Stimulated activated naive B cell treated with anti-CD40 and anti-IgM and Interleukin-4, amounts not matched to agents 10 μg/mL and 1 μg/mL and 100 μg/mL, for 72 hours (primary cell): ENCODE data around the gene PCGF2.
"Not testable (repeated sequence)": the region's sequence is repeated elsewhere in the genome, so short reads cannot be mapped to it uniquely, and the experiment has no call there.

Source experiments
- ATAC-seq, 2 donors: fragments of 150-1000 bp; cut with Tn5 transposase; replicated peaks; 2 replicates each; pipeline ENCODE4 v1.10.0; 2021; ENCODE audit warnings: moderate library complexity in 1 of 2
- DNase-seq: peaks from one replicate; pipeline ENCODE4 v3.0.0; 2021
- H3K27ac Mint-ChIP-seq: one replicate; pipeline ENCODE4 v1.8.0; 2022; ENCODE audit warnings: mild to moderate bottlenecking, mixed read lengths
- H3K27me3 Mint-ChIP-seq, 2 donors: one replicate each; pipeline ENCODE4 v1.8.0; 2022; ENCODE audit warnings: mixed read lengths in 2 of 2
- H3K36me3 Mint-ChIP-seq, 2 donors: one replicate each; pipeline ENCODE4 v1.8.0; 2022; ENCODE audit warnings: mixed read lengths in 2 of 2, mild to moderate bottlenecking in 1 of 2
- H3K4me1 Mint-ChIP-seq, 2 donors: one replicate each; pipeline ENCODE4 v1.8.0; 2022; ENCODE audit warnings: mixed read lengths in 2 of 2, mild to moderate bottlenecking in 1 of 2
- H3K4me3 Mint-ChIP-seq, 2 donors: one replicate each; pipeline ENCODE4 v1.8.0; 2022; ENCODE audit warnings: mild to moderate bottlenecking in 2 of 2, mixed read lengths in 2 of 2, moderate library complexity in 1 of 2
- H3K9me3 Mint-ChIP-seq, 2 donors: one replicate each; pipeline ENCODE4 v1.8.0; 2022; ENCODE audit warnings: mixed read lengths in 2 of 2, mild to moderate bottlenecking in 1 of 2

PCGF2 gene

GRCh38 chr17:38748149-38748891 is at the start of gene PCGF2:
Gene PCGF2 (minus strand): TSS chr17:38748336. CDS start chr17:38740402, 7,934 bp downstream.
- H3K9me3 Mint-ChIP-seq, result no peaks in the 10 kb centered on the region
- peak within 1 kb of the TSS; percentile 85 to 86 for H3K4me3 Mint-ChIP-seq
- H3K4me1 Mint-ChIP-seq, result peaks cover 34 to 58% of the 10 kb centered on the region in 2 donors
- ATAC-seq (no peak), DNase-seq (no peak)
- H3K27me3 Mint-ChIP-seq, result peaks cover 38 to 48% of the 10 kb centered on the region in 2 donors
- peaks cover 5 to 8% of the 10 kb centered on the region in 2 donors for H3K36me3 Mint-ChIP-seq
- H3K27ac Mint-ChIP-seq, result peak within 1 kb of the TSS; percentile 66

- Mint-ChIP-seq H3K4me3 (peak overlapping the region; percentile 96 to 99), H3K9me3 (no peaks in the 10 kb centered on the region), H3K27me3 (no peaks in the 10 kb centered on the region), H3K4me1 (peaks cover 37 to 54% of the 10 kb centered on the region in 2 donors), H3K36me3 (peaks cover 32 to 53% of the 10 kb centered on the region in 2 donors), H3K27ac (peak overlapping the region; percentile 81)
- no peak for DNase-seq
- no peak for ATAC-seq
Observed at GRCh38 chr17:38797828-38798227, 49.7 kb upstream of the PCGF2 start.

GRCh38 chr17:38797158-38797490 is 49.0 kb upstream of the PCGF2 start:
- DNase-seq, result no peak
- no peaks in the 10 kb centered on the region for H3K9me3 Mint-ChIP-seq
- no peaks in the 10 kb centered on the region for H3K27me3 Mint-ChIP-seq
- ATAC-seq, result no peak
- H3K27ac Mint-ChIP-seq, result no peak overlapping the region
- peak overlapping the region in 1 of 2 donors; percentile 15 for H3K4me3 Mint-ChIP-seq
- H3K36me3 Mint-ChIP-seq, result peaks cover 28 to 49% of the 10 kb centered on the region in 2 donors
- peaks cover 37 to 54% of the 10 kb centered on the region in 2 donors for H3K4me1 Mint-ChIP-seq

- H3K27ac Mint-ChIP-seq, result no peak overlapping the region
- H3K4me1 Mint-ChIP-seq, result peaks cover 35 to 54% of the 10 kb centered on the region in 2 donors
- DNase-seq (no peak), ATAC-seq (no peak)
- H3K9me3 Mint-ChIP-seq, result no peaks in the 10 kb centered on the region
- no peak overlapping the region for H3K4me3 Mint-ChIP-seq
- H3K27me3 Mint-ChIP-seq, result no peaks in the 10 kb centered on the region
- peaks cover 24 to 44% of the 10 kb centered on the region in 2 donors for H3K36me3 Mint-ChIP-seq
Observed at GRCh38 chr17:38796451-38797157, 48.5 kb upstream of the PCGF2 start.

- no peak overlapping the region for H3K4me3 Mint-ChIP-seq
- H3K9me3 Mint-ChIP-seq, result no peaks in the 10 kb centered on the region
- peaks cover 27 to 52% of the 10 kb centered on the region in 2 donors for H3K4me1 Mint-ChIP-seq
- no peak overlapping the region for H3K27ac Mint-ChIP-seq
- peaks cover 22 to 37% of the 10 kb centered on the region in 2 donors for H3K36me3 Mint-ChIP-seq
- H3K27me3 Mint-ChIP-seq, result no peaks in the 10 kb centered on the region
- ATAC-seq (no peak), DNase-seq (no peak)
Observed at GRCh38 chr17:38794221-38794620, 46.1 kb upstream of the PCGF2 start.

- H3K4me3 Mint-ChIP-seq, result no peak overlapping the region
- H3K4me1 Mint-ChIP-seq, result peaks cover 6 to 26% of the 10 kb centered on the region in 2 donors
- no peak overlapping the region for H3K27ac Mint-ChIP-seq
- H3K9me3 Mint-ChIP-seq, result no peaks in the 10 kb centered on the region
- no peaks in the 10 kb centered on the region for H3K27me3 Mint-ChIP-seq
- H3K36me3 Mint-ChIP-seq, result peaks cover 15 to 34% of the 10 kb centered on the region in 2 donors
- no peak for DNase-seq
- ATAC-seq, result no peak
Observed at GRCh38 chr17:38791162-38791561, 43.0 kb upstream of the PCGF2 start.

GRCh38 chr17:38790148-38790707 is 42.1 kb upstream of the PCGF2 start:
- not testable (repeated sequence) for H3K9me3 Mint-ChIP-seq, H3K27me3 Mint-ChIP-seq, DNase-seq, H3K4me3 Mint-ChIP-seq, ATAC-seq, H3K27ac Mint-ChIP-seq
- Mint-ChIP-seq H3K4me1 (peaks cover 6 to 17% of the 10 kb centered on the region in 2 donors), H3K36me3 (peaks cover 13 to 38% of the 10 kb centered on the region in 2 donors)

- ATAC-seq (no peak), DNase-seq (no peak)
- no peak overlapping the region for H3K4me3 Mint-ChIP-seq
- H3K9me3 Mint-ChIP-seq, result no peaks in the 10 kb centered on the region
- H3K4me1 Mint-ChIP-seq, result peaks cover 6 to 13% of the 10 kb centered on the region in 2 donors
- H3K36me3 Mint-ChIP-seq, result peaks cover 10 to 40% of the 10 kb centered on the region in 2 donors
- no peaks in the 10 kb centered on the region for H3K27me3 Mint-ChIP-seq
- peak overlapping the region; percentile 65 for H3K27ac Mint-ChIP-seq
Observed at GRCh38 chr17:38789185-38789584, 41.0 kb upstream of the PCGF2 start.

- not testable (repeated sequence) for H3K27ac Mint-ChIP-seq, H3K27me3 Mint-ChIP-seq, DNase-seq, ATAC-seq, H3K9me3 Mint-ChIP-seq, H3K4me1 Mint-ChIP-seq, H3K4me3 Mint-ChIP-seq
- peaks cover 8 to 38% of the 10 kb centered on the region in 2 donors for H3K36me3 Mint-ChIP-seq
Observed at GRCh38 chr17:38787999-38788398, 39.9 kb upstream of the PCGF2 start.

- H3K4me1 Mint-ChIP-seq, result peaks cover 3 to 9% of the 10 kb centered on the region in 2 donors
- no peak overlapping the region for H3K4me3 Mint-ChIP-seq
- no peak overlapping the region for H3K27ac Mint-ChIP-seq
- no peaks in the 10 kb centered on the region for H3K9me3 Mint-ChIP-seq
- ATAC-seq (no peak), DNase-seq (no peak)
- peaks cover 8 to 38% of the 10 kb centered on the region in 2 donors for H3K36me3 Mint-ChIP-seq
- no peaks in the 10 kb centered on the region for H3K27me3 Mint-ChIP-seq
Observed at GRCh38 chr17:38786372-38786771, 38.2 kb upstream of the PCGF2 start.

GRCh38 chr17:38783227-38783626 is 35.1 kb upstream of the PCGF2 start:
- Mint-ChIP-seq H3K27me3 (no peaks in the 10 kb centered on the region), H3K4me3 (no peak overlapping the region), H3K27ac (no peak overlapping the region), H3K36me3 (peaks cover 17 to 50% of the 10 kb centered on the region in 2 donors), H3K9me3 (no peaks in the 10 kb centered on the region), H3K4me1 (peaks cover 0 to 2% of the 10 kb centered on the region in 2 donors)
- ATAC-seq, result no peak
- DNase-seq, result no peak

GRCh38 chr17:38779965-38780752 is 32.0 kb upstream of the PCGF2 start:
- Mint-ChIP-seq H3K9me3 (no peaks in the 10 kb centered on the region), H3K4me1 (no peaks in the 10 kb centered on the region), H3K27ac (peak overlapping the region; percentile 62), H3K27me3 (no peaks in the 10 kb centered on the region), H3K36me3 (peaks cover 19 to 44% of the 10 kb centered on the region in 2 donors), H3K4me3 (no peak overlapping the region)
- ATAC-seq (no peak), DNase-seq (no peak)

GRCh38 chr17:38777641-38778250 is 29.6 kb upstream of the PCGF2 start:
- no peak for DNase-seq
- no peaks in the 10 kb centered on the region for H3K27me3 Mint-ChIP-seq
- no peak for ATAC-seq
- no peaks in the 10 kb centered on the region for H3K9me3 Mint-ChIP-seq
- peaks cover 30 to 47% of the 10 kb centered on the region in 2 donors for H3K36me3 Mint-ChIP-seq
- H3K27ac Mint-ChIP-seq, result no peak overlapping the region
- H3K4me1 Mint-ChIP-seq, result no peaks in the 10 kb centered on the region
- H3K4me3 Mint-ChIP-seq, result no peak overlapping the region

GRCh38 chr17:38773258-38773657 is 25.1 kb upstream of the PCGF2 start:
- Mint-ChIP-seq H3K4me1 (no peaks in the 10 kb centered on the region), H3K9me3 (no peaks in the 10 kb centered on the region), H3K27me3 (no peaks in the 10 kb centered on the region), H3K4me3 (no peak overlapping the region), H3K36me3 (peaks cover 38 to 51% of the 10 kb centered on the region in 2 donors), H3K27ac (no peak overlapping the region)
- ATAC-seq (no peak), DNase-seq (no peak)
